GM12891 (cell line): ENCODE measurements around the gene BCAR3.

Experiments
- POLR2A ChIP-seq: IDR thresholded peaks from 2 replicates; pipeline ENCODE4 v1.6.1; 2011; ENCODE audit warnings: low read depth, low read length, control low read depth
- POLR2AphosphoS5 ChIP-seq: IDR thresholded peaks from 2 replicates; pipeline ENCODE4 v1.6.1; 2011; ENCODE audit warnings: low read depth, low read length, control low read depth
- SPI1 ChIP-seq: IDR thresholded peaks from 2 replicates; pipeline ENCODE4 v1.6.1; 2011; ENCODE audit warnings: low read depth, low read length, control low read depth
- TAF1 ChIP-seq: IDR thresholded peaks from 2 replicates; pipeline ENCODE4 v1.6.1; 2011; ENCODE audit warnings: low read depth, low read length, control low read depth

GRCh38 chr1:93559045-93559444, 122.6 kb downstream of the BCAR3 start:
- no peak for TF ChIP-seq POLR2AphosphoS5
- TF ChIP-seq TAF1 = no peak
- TF ChIP-seq POLR2A = no peak
- TF ChIP-seq SPI1 = no peak
